ENCODE data around the gene BPTF.
"Not testable (repeated sequence)": the region's sequence is repeated elsewhere in the genome, so short reads cannot be mapped to it uniquely, and the experiment has no call there.

The BPTF gene

DNA sequence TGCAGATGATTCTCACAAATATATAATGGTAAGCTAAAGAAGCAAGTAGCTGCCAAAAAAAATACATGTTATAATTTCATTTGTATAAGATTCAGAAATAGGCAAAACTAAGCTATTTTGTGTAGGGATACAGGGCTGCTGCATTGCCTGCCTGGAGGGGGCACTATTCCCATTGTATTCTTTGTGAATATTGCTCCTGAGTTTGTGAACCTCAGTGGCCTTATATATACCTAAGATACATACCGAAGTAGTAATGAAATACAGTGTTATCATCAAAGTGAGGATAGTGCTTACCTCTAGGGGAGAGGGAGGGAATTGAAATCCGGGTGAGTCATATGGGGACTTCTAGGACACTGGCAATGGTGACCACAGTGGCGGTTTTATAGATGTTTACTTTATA is 117.5 kb downstream of the BPTF start:
- no peak for DNase-seq (ENCODE audit: low spot score)
- no peak for TF ChIP-seq CTCF (IDR thresholded peaks at IDR 0.05; ENCODE audit: borderline replicate concordance, control extremely low read depth, extremely low read depth, insufficient read depth, missing control alignments)
- in situ Hi-C loops (cut with MboI; ENCODE audit: low sequenced_read_pairs, unreplicated experiment) = no loop called here

DNA sequence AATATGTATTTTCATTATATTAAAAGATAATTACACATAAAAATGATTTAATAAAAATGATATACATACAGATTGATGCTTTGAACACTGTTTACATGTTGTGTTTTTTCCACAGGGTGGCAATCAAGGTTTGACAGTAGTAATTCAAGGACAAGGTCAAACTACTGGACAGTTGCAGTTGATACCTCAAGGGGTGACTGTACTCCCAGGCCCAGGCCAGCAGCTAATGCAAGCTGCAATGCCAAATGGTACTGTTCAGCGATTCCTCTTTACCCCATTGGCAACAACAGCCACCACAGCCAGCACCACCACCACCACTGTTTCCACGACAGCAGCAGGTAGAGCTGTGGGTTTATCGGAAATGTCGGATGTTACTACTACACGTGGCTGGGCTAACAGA is 118.7 kb downstream of the BPTF start:
- TF ChIP-seq CTCF (IDR thresholded peaks at IDR 0.05; ENCODE audit: borderline replicate concordance, control extremely low read depth, extremely low read depth, insufficient read depth, missing control alignments) = no peak
- in situ Hi-C loops (cut with MboI; ENCODE audit: low sequenced_read_pairs, unreplicated experiment) = no loop called here
- no peak for DNase-seq (ENCODE audit: low spot score)

- in situ Hi-C loops (cut with MboI; ENCODE audit: low sequenced_read_pairs, unreplicated experiment) = no loop called here
- no peak for DNase-seq (ENCODE audit: low spot score)
- TF ChIP-seq CTCF (IDR thresholded peaks at IDR 0.05; ENCODE audit: borderline replicate concordance, control extremely low read depth, extremely low read depth, insufficient read depth, missing control alignments) = no peak
These were observed 121.2 kb downstream of the BPTF start for GRCh38 chr17:67946513-67946912.

GRCh38 chr17:67947325-67947813 is 122.1 kb downstream of the BPTF start:
- no peak for DNase-seq (ENCODE audit: low spot score)
- in situ Hi-C loops (cut with MboI; ENCODE audit: low sequenced_read_pairs, unreplicated experiment) = no loop called here
- TF ChIP-seq CTCF (IDR thresholded peaks at IDR 0.05; ENCODE audit: borderline replicate concordance, control extremely low read depth, extremely low read depth, insufficient read depth, missing control alignments) = no peak

- DNase-seq (ENCODE audit: low spot score) = no peak
- no peak for TF ChIP-seq CTCF (IDR thresholded peaks at IDR 0.05; ENCODE audit: borderline replicate concordance, control extremely low read depth, extremely low read depth, insufficient read depth, missing control alignments)
- in situ Hi-C loops (cut with MboI; ENCODE audit: low sequenced_read_pairs, unreplicated experiment) = no loop called here
These were observed 125.6 kb downstream of the BPTF start for GRCh38 chr17:67950945-67951344.

DNA sequence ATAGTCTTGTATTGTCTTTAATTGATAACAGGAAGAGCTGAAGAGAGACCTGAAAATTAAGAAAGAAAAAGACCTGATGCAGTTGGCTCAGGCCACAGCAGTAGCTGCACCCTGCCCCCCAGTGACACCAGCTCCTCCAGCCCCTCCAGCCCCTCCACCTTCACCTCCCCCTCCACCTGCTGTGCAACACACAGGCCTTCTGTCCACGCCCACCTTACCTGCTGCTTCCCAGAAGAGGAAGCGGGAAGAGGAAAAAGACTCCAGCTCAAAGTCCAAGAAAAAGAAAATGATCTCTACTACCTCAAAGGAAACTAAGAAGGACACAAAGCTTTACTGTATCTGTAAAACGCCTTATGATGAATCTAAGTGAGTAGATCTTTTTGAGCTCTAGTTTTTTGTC is 134.2 kb downstream of the BPTF start:
- no peak for DNase-seq (ENCODE audit: low spot score)
- TF ChIP-seq CTCF (IDR thresholded peaks at IDR 0.05; ENCODE audit: borderline replicate concordance, control extremely low read depth, extremely low read depth, insufficient read depth, missing control alignments) = no peak
- in situ Hi-C loops (cut with MboI; ENCODE audit: low sequenced_read_pairs, unreplicated experiment) = no loop called here

DNA sequence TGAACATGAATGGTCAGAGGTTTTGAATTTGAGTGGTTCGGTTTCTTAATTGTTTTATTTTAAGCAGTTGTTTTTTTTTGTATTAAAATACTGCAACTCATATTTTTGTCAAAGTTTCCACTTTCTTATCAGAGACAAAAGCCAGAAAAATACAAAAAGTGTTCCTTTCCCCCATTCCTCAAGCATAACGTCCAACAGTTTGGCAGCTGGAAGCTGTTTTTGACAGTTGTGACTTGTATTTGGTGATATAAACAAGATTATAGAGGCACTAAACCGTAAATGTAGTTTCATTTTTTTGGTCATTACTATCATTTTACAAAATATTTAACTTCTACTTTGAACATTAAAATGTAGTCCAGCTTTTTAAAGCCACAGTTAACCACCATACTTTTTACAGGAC is 135.0 kb downstream of the BPTF start:
- in situ Hi-C loops (cut with MboI; ENCODE audit: low sequenced_read_pairs, unreplicated experiment); DNase-seq (ENCODE audit: low spot score): not testable (repeated sequence)

DNA sequence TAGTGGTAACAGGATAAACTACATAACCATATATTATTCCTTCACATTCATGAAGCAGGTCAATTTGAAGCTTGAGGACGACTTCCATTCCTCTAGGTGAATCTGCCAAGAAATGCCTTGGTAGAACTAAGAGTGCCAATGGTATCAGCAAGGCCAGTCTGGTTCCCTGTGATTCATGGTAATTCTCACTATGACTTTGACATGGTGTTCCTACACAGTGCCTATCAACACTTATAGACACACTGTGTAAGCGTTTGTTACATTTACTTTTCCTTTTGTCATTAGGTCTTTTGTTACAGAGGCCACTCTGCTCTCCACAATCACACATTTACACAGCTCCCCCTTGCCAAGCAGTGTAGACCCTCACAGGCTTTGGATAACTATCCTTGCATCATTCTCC is 136.9 kb downstream of the BPTF start:
- DNase-seq (ENCODE audit: low spot score); in situ Hi-C loops (cut with MboI; ENCODE audit: low sequenced_read_pairs, unreplicated experiment): not testable (repeated sequence)

Data from GM13976 (cell line).